ENCODE results near the gene TRIM64.
"Not testable (repeated sequence)": the region's sequence is repeated elsewhere in the genome, so short reads cannot be mapped to it uniquely, and the experiment has no call there.

Gene TRIM64, protein sequence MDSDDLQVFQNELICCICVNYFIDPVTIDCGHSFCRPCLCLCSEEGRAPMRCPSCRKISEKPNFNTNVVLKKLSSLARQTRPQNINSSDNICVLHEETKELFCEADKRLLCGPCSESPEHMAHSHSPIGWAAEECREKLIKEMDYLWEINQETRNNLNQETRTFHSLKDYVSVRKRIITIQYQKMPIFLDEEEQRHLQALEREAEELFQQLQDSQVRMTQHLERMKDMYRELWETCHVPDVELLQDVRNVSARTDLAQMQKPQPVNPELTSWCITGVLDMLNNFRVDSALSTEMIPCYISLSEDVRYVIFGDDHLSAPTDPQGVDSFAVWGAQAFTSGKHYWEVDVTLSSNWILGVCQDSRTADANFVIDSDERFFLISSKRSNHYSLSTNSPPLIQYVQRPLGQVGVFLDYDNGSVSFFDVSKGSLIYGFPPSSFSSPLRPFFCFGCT

DNA sequence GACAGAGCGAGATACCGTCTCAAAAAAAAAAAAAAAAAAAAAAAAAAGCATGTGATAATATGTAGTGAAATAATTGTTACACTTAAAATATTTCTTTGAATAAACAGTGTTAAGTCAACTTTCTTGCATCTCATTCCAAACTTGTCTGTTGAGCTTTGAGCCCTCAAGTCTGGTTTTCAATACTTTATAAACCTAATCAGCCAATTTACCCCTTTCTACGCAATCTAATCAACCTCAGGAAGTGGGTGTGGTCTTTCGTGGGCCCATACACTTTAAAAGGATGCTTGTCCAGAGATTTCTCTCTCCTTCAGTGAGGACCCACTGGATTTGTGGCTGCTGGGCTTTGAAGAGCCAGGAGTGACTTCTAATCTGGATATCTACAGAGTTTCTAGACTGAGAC lies at the start of gene TRIM64:
TSS of gene TRIM64 (plus strand) at position 301 of the 400 bp plus-strand sequence. CDS start 2,467 bp downstream, outside the sequence.
- in situ Hi-C loops (cut with HindIII; ENCODE audit: low pct_ligation_motif_present, low pct_unique_long_range_greater_than_20kb, low sequenced_read_pairs) = not testable (repeated sequence)

DNA sequence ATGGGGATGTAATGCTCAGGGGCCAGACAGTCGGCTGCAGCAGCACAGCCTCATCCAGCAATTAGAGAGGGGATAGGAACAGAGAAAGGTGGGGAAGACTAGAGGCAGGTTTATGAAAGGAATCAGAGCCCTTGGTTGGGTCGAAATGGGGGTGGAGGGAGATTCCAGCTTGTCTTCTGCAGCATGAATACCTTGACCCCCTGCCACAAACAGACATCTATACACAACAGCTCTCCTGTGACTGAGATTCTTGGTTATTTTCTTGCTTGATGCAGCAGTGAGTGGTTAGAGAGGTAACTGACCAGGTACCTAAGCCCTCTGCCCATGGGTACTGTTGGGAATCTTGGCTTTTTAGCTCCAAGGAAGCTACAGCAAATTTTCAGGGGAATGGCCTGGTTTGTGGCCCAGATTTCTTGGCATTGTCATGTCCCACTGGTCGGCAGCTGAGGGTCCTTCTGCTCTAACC lies 43.6 kb upstream of the TRIM64 start, which contains the start of gene TRIM49D1:
TSS of gene TRIM49D1 (minus strand) at position 51 of the 466 bp plus-strand sequence. CDS start 4,535 bp downstream, outside the sequence.
- in situ Hi-C loops (cut with HindIII; ENCODE audit: low pct_ligation_motif_present, low pct_unique_long_range_greater_than_20kb, low sequenced_read_pairs) = no loop called here

More for the DNA sequence above, at the start of gene TRIM64:
- not testable (repeated sequence) for DNase-seq

DNA sequence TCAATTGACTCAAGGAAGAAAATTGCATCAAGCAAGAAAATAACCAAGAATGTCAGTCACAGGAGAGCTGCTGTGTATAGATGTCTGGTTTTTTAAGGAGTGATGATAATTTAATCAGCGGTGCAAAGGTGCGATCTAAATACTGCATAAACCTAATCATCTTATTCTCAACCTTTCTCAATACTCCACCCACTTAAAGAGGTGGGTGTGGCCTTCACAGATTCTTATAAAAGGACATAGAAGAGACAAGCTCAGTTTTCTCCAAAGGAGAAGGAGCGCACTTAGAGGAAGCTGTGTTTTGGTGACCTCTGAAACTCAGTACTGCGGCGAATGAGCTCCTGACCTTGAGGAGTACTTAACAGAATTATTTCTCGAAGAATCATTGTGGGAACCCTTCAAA lies 42.1 kb upstream of the TRIM64 start, which contains the start of gene TRIM49D2:
TSS of gene TRIM49D2 (plus strand) at position 301 of the 400 bp plus-strand sequence. CDS start 2,698 bp downstream, outside the sequence.
- in situ Hi-C loops (cut with HindIII; ENCODE audit: low pct_ligation_motif_present, low pct_unique_long_range_greater_than_20kb, low sequenced_read_pairs); DNase-seq: not testable (repeated sequence)

More for the DNA sequence above, 43.6 kb upstream of the TRIM64 start, which contains the start of gene TRIM49D1:
- no peak for DNase-seq

DNA sequence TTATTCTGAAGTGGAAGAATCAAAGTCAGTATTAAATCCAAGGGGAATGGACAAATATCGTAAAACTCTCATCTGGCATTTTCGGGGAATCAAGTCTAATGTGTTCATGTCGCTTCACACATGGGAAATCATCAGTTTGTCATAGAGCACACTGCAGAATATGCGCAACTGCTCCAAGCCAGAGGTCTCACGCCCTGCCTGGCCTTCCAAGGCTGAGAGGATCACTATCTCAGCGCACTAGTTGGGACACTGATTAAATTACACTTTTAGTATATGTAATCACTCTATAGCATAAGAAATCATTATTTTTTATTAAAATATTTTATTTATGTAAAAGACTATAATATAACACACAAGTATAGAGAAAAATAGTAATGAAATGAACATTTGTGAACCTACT lies 5.0 kb upstream of the TRIM64 start:
- in situ Hi-C loops (cut with HindIII; ENCODE audit: low pct_ligation_motif_present, low pct_unique_long_range_greater_than_20kb, low sequenced_read_pairs); DNase-seq: not testable (repeated sequence)
